22Rv1 (cell line): ENCODE data around the gene DTX2.
"Not testable (repeated sequence)": the region's sequence is repeated elsewhere in the genome, so short reads cannot be mapped to it uniquely, and the experiment has no call there.

Source experiments
- ZFX ChIP-seq: fragments of 450-650 bp; IDR thresholded peaks from 2 replicates; pipeline ENCODE4 v1.6.1; 2017; ENCODE audit warnings: antibody characterized with exemption, borderline replicate concordance
- TF ChIP-seq, protein P1 (sequence below): fragments of 450-650 bp; IDR thresholded peaks from 2 replicates; pipeline ENCODE4 v1.5.1; 2017; ENCODE audit warnings: mild to moderate bottlenecking

DNA sequence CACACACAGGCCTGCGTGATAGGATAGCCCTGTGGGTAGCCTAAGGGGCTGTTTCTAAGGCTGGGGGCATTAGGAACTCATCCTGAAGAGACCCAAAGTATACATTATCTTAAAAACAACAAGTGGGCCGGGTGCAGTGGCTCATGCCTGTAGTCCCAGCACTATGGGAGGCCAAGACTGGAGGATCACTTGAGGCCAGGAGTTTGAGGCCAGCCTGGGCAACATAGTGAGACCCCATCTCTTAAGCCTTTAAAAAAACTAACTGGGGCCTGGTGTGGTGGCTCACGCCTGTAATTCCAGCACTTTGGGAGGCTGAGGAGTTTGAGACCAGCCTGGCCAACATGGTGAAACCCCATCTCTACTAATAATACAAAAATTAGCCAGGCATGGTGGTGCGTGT is 36.0 kb upstream of the DTX2 start:
- TF ChIP-seq, protein P1, sequence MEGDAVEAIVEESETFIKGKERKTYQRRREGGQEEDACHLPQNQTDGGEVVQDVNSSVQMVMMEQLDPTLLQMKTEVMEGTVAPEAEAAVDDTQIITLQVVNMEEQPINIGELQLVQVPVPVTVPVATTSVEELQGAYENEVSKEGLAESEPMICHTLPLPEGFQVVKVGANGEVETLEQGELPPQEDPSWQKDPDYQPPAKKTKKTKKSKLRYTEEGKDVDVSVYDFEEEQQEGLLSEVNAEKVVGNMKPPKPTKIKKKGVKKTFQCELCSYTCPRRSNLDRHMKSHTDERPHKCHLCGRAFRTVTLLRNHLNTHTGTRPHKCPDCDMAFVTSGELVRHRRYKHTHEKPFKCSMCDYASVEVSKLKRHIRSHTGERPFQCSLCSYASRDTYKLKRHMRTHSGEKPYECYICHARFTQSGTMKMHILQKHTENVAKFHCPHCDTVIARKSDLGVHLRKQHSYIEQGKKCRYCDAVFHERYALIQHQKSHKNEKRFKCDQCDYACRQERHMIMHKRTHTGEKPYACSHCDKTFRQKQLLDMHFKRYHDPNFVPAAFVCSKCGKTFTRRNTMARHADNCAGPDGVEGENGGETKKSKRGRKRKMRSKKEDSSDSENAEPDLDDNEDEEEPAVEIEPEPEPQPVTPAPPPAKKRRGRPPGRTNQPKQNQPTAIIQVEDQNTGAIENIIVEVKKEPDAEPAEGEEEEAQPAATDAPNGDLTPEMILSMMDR, result not testable (repeated sequence)
- TF ChIP-seq ZFX, result not testable (repeated sequence)
